GM18907 (cell line): ENCODE results near the gene RNU6-1.

Experiments used
- ATAC-seq: cut with Tn5 transposase; IDR thresholded peaks from one replicate; pipeline ENCODE4 v1.9.1; 2021; ENCODE audit warnings: mild to moderate bottlenecking, moderate library complexity; ENCODE audit not compliant: unreplicated experiment

The RNU6-1 gene

DNA sequence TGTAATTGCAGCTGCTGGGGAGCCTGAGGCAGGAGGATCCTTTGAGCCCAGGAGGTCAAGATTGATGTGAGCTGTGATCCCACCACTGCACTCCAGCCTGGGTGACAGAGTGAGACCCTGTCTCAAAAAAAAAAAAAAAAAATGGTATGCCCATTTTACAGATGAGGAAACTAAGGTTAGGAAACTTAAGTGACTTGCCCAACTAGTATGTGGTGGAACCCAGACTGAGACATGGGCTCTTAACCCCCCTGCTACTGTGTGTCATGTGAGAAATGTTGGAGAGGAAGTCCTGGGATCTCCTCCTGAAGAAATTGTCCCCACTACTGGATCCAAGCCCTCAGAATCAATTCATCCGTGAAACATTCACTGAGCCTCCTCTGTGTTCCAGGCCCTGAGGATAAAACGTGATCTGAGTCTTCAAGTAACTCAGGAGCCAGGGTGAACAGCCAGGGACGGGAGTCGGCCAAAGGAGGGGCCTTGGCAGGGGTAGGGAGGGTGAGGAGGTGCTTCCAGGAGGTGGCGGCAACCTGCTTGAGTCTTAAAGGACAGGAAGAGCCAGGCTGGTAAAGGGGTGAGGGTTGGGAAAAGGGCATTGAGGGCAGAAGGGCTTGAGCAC is 19.6 kb upstream of the RNU6-1 start:
- no peak for ATAC-seq

DNA sequence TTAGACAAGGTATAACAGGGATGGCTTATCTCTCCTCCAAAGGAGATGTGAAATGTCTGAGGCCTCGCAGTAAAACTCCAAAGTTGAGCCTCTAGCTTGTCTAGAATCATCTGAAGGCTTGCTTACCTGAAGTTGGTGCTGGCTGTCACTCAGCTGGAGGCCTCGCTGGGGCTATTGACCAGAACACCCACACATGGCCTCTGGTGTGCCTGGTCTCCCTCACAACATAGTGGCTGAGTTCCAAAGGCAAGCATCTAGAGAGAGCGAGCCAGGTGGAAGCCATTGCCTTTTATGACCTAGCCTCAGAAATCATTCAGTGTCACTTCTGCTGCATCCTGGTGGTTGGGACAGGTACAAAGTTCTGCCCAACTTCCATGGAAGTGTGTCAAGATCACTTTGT is 17.4 kb upstream of the RNU6-1 start:
- ATAC-seq: no peak

DNA sequence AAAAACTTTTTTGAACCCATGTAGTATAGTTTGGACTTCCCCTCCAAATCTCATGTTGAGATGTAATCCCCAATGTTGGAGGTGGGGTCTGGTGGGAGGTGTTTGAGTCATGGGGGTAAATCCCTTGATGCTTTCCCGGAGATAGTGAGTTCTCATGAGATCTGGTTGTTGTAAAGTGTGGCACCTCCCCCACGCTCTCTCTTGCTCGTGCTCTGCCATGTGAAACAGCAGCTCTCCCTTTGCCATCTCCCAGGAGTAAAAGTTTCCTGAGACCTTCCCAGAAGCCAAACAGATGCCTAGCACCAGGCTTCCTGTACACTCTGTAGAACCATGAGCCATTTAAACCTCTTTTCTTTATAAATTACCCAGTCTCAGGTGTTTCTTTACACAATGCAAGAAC is 16.0 kb upstream of the RNU6-1 start:
- ATAC-seq: no peak

DNA sequence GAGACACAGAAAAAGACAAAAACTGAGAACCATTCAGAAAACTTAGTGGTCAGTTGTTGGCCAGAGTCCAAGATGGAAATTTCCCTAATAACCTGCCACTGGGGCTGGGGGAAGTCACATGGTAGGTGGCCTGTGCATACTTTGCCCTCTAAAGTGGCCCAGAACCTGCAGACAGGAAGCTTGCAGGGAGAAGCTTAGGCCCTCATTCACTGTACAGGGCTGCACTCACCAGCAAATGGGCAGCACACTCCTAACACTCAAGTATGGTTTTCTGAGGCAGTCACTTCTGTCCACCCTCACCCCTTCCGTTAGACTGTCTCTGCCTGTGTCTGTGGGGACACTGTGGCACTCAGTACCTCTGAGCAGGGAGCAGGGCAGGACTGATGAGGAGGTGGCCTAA is 14.5 kb upstream of the RNU6-1 start:
- no peak for ATAC-seq

DNA sequence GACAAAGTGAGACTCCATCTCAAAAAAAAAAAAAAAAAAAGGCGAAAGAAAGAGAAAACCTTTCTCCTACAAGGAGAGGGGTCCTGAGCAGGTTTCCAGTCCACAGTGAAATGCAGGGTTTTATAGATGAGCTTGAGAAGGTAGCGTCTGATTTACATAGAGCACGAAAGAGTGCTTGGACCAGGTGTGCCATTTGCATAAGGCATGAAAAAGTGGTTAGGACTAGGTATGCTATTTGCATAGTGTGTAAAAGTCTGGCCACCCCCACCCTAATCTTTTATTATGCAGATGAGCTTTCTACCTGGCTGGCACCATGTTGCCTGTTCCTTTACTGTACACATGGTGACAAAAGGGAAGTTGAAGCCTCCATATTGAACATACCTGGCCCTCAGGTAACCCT is 13.6 kb upstream of the RNU6-1 start:
- ATAC-seq: no peak

DNA sequence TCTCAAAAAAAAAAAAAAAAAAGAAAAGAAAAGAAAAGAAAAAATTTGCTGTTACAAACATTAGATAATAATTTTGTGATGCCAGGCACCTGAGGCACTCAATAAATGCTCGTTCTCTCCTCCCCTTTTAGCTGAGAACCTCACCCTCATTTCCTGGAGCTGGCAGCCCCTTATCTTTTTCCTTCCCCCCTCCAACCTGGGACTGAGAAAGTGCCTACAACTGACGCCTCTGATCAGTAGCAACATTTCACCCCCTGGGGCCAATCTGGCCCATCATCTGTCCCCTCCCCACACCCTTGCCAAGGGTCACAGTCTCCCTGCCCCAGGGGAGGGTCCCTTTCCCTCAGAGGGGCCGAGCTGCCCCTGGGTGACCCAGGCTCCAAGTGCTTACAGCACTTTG is 12.6 kb upstream of the RNU6-1 start:
- no peak for ATAC-seq

DNA sequence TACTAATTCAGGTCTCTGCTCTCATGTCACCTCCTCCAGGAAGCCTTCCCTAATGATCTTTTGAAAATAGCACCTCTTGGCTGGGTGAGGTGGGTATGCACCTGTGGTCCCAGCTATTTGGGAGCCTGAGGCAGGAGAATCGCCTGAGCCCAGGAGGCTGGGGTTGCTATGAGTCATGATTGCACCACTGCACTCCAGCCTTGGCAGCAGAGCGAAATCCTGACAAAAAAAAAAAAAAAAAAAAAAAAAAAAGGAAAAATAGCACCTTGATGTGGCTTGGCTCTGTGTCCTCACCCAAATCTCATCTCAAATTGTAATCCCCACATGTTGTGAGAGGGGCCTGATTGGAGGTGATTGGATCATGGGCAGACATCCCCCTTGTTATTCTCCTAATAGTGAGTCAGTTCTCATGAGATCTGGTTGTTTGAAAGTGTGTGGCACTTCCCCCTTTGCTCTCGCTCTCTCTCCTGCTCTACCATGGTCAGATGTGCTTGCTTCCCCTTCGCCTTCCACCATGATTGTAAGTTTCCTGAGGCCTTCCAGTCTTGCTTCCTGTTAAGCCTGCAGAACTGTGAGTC is 11.2 kb upstream of the RNU6-1 start:
- ATAC-seq: no peak

DNA sequence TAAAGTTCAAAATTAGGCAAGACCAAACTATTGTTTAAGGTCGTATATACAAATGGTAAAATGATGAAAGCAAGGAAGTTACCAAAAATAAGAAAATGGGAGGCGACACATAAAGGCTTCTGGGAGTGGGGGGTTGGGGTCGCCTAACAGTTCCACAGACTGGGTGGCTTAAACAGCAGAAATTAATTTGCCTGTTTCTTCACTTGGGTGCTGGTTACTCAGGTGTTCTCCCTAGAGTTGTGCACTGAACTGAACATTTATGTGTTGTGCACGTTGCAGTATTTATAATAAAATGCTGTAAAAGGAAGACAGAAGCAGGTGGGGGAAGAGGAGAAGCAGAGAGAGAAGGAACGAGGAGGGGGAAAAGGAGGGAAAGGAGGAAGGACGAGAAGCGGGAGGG is 10.5 kb upstream of the RNU6-1 start:
- ATAC-seq: no peak

DNA sequence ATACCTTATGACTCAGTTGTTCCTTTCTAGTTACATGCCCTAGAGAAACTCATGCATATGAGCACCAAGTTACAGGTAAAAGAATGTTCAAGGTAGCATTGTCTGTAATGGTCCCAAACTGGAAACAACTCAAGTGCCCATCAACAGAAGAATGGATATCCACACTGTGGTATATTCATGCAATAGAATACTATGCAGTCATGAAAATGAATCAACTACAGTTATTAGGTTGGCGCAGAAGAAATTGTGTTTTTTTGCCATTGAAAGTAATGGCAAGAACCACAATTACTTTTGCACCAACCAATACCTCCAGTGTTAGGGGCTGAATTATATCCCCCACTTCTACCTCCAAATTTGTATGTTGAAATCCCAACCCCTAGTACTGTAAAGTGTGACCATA is 9.7 kb upstream of the RNU6-1 start:
- ATAC-seq: no peak

DNA sequence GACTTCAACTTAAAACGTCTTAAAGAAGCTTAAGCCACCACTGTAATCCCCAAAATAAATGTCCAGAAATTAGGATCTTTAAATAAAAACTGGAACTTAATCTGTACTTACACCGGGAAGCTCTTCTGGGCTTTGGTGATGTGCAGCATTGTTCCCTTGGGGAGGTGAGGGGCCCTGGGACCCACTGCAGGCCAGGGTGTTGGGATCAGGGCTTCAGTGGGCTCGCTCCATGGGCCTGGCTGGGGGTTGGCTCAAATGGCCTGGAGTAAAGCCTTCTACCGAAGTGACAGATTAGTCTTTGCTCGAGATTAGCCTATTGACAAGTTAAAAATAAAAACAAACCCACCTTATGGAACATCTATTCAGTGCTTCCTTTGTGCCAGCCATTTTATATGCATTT is 6.1 kb upstream of the RNU6-1 start:
- no peak for ATAC-seq

DNA sequence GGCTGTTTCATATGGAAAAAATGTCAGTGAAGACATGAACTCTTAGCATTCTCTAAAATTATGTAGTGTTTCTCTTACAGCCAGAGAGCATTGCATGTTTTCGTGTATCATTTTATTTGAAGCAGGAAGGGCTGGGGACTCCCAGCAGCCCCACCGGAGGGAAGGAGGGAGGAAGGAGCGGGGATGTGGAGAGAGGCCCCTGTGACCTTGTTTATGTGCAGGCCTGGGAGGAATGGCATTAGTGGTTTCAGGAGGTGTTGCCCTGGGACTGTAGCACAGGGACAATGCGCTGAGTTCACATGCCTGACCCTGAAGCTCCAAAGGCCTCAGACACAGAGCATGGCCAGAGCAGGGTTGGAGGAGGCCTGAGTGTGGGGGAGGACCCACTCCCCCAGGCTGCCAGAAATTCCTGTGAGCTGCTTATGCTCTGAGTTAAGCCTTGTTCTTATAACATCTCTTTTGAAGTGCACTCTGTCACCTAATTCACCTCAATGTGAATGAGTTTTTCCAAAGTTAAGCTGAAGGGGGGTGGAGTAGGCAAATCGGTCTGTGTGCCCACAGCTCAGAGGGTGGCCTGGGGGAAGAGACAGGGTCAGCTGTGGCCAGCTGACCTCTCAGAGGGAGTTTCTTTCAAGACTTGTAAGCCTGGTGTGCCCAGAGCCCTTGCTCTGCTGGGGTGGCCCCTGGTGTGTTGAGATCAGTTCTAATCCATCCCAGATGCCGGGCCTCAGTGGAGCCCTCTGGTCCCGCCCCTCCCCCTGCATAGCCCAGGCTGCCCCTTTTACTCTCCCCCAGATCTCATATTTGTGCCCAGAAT is 3.9 kb upstream of the RNU6-1 start:
- ATAC-seq: no peak

DNA sequence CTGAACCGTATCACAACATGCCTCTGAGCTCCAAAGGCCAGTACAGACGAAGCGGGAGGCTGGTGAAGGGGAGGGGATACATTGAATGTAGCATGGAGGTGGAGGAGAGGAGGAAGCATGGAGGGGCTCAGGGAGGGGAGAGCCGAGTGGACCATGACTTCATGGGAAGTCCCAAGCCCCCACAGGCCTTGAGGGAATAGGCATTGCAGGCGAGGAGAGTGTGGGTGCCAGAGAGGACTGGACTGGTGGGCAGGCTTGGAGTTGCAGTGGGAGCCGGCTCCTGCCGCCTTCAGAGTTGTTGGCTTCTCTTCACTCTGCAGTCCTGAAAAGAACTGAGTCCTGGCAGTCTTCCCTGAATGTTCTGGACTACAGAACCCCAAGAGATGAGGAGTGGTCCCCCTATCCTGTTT is 3.3 kb upstream of the RNU6-1 start:
- ATAC-seq: no peak

DNA sequence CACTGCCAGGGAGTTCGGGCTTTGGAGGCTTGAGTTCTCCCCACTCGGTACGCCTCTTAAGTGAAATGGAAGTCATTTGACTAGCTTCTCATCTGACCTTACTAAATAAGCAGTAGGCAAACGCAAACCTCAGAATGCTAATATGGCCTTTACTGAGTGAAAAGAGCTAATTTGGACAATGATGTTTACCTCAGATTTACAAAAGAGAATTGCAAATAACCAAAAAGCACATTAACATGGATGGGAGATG is 1.6 kb upstream of the RNU6-1 start:
- no peak for ATAC-seq

DNA sequence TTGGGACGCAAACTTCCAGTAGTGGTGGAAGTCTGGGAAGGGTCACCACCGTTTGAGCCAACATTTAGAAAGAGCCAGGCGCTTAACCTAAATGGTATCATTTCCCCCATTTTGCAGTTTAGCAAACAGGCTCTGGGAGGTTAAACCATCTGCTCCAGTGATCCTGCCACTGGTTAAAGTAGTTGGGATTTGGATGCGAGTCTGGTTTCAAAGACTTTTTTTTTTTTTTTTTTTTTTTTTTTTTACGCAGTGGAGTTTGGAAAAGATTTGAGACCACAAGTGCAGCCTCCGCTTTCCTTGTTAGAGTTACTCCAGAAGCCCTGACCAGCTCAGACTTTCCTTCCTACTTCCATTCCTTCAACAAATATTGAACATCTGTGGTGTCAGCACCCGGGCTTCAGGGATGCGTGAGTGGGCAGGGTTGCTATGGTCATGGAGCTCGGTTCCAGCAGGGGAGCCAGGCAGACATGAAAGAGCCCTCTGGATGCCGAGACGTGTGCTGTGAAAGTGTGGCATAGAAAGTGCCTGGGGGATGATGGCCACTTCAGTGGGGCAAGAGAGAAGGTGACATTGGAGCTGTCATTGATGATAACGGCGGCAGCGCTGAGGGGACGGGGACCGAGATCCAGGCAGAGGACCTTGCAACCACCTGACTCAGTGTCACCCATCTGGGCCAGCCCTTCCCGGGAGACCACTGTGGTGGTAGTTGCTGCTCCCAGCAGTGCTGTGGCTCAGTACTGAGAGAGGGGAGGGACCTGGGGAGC is 1.1 kb upstream of the RNU6-1 start:
- no peak for ATAC-seq

DNA sequence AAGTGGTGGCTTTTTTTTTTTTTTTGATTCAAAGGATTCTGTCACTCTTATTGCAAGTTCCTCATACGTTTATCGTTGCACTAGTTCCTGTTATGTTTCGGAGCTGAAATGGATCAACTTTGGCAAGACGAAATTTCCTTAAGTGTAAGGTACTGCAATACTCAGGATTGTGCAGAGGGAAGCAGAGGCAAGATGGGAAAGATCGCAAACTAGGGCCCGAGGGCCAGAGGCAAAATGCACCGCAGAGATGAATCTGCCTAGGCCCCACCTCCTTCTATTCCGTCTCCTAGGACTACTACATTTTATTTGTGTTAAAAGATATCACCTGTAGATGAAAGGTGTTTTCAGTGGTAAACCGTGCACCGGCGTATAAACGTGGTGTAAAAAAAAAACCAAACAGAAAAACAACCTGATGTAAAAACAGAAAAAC is 331 bp downstream of the RNU6-1 start:
- ATAC-seq: peak; percentile 12

DNA sequence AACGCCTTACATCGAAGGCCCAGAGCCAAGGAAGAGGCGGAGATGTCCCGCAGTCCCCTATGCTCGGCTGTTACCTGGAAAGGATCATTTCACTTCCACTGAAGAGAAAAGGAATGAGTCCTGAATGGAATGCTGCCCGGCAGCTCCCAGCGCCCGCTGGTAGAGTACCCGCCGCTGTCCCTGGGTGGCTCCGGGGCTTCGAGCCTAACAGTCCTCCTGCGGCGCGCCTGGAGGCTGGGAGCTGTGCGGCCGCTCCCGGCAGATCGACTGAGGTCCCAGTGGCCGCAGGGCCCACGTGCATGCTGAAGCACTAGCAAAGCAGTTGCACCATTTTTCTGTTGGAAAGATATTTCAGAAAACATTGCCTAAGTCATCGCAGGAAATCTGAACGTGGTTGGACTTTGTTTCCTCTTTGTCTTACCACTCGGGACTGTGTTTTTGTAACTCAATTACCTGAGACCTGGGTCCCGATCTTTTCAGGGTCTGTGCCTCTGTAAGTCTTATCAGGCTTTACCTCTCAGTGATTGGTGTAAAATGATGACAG is 984 bp downstream of the RNU6-1 start:
- no peak for ATAC-seq

DNA sequence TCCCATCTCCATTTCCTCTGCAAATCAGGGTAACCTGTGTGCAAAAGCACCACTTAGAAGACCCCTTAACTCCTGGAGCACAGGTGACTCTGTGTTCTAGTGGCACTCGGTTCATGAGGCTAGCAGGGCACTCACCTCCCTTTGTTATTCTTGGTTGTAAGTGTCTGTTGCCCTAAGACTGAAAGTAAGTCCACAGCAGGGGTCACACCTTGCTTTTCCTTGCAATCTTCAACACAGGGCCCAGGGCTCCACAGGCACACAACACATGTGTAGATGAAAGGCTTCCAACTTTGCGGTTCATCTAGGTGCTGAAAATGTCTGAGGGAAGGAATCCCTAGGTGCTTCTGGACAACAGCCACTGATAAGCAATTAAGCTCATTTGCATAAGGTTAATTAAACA is 2.9 kb downstream of the RNU6-1 start:
- ATAC-seq: no peak

DNA sequence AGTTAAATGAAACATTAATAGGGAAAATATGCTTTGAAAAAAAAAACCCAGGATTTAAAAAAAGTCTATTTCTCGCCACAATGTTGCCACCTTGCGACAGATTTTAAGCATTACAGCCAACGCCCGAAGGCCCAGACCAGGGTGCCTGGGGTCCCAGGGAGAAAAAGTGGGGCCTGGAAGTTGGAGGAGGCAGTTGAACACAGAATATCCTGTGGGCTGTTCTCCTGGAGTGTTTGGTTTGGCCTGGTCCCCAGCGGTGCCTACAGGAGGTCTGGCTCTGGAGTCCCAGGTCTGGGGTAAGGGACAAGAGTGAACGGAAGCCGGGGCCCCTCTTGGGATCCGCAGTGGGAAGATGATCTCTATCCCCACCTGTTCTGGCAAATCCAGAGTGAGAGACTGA is 3.4 kb downstream of the RNU6-1 start:
- no peak for ATAC-seq

DNA sequence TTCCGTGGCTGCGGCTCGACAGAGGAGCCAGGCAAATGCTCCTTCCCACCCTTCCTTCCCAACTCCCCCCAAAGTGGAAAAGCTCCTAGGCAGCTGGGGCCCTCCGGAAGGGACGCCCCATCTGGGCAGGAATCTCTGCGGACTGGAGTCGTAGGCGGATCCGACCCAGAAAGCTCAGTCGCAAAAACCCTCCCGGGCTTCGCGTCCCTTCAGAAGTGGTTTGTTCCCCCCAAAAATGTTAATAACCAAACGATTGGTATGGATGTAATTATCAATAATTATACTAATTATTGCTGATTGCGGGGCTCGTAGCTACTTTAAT is 3.8 kb downstream of the RNU6-1 start:
- ATAC-seq: no peak

DNA sequence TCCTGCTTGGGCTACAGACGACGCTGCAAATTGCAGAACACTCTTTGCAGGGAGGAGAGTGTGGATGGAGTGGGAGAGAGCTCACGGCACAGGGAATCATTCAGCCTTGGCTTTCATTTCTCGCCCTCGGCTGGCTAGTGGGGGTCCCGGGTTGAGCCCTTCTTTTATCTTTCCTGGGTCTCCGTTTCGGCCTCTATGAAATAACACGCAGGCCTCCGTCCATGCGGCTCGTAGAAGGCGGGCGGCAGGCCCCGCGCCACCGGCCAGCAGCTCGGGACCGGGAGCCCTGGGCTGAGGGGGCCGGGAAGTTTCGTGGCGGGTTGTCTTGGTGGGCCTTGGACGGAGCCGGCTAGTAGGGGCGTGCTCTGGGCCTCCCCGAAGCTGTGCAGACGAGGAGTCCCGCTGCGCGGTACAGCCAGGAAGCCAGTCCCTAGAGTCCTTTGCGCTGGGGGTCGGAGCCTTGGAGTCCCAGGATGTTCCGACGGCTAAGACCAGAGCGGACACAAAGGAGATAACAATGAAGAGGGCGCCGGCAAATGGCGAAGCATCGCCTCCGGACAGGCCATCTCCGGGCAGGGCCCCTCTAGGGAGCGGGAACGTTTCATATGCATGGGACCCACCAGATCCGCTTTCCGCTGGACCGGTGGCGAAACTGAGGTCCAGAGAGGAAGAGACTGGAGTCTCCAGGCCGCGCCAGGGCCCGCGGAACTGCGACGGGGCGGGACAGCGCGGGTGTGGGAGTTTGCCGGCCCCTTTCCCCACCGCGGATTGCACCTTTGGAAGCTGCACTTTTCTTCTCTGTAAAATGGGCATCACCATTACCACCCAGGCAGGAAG is 4.3 kb downstream of the RNU6-1 start:
- no peak for ATAC-seq
